NCI-H1436 treated with DMSO at 0.1 percent for 48 hours (cell line): ENCODE data around the gene EXOC6.

Experiments
- DNase-seq: peaks from one replicate; lab custom pipeline; 2025; lab: John Stamatoyannopoulos, UW

Gene EXOC6

GRCh38 chr10:93023013-93023650 is 174.8 kb downstream of the EXOC6 start:
- DNase-seq, result no peak

DNA sequence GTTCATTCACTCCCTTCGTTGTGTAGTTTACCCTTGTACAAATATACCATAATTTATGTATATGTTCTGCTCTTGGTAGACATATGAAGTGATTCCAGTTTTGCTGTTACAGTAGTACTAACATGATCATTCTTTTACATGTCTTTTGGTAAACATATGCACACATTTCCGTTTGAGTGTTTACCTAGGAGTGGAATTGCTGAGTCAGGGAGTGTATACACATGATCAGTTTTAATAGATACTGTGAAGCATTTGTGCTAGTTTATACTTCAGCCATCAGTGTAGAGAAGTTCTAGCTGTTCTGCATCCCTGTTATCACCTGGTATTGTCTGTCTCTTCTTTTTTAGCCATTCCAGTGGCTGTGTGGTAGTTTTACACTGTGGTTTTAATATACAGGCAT is 177.8 kb downstream of the EXOC6 start:
- no peak for DNase-seq

GRCh38 chr10:93027508-93027907 is 179.2 kb downstream of the EXOC6 start:
- DNase-seq, result no peak

GRCh38 chr10:93028883-93029282 is 180.6 kb downstream of the EXOC6 start:
- no peak for DNase-seq

- DNase-seq, result no peak
Measured at GRCh38 chr10:93030409-93030808, 182.1 kb downstream of the EXOC6 start.

- no peak for DNase-seq
Measured at GRCh38 chr10:93032105-93032808, 183.9 kb downstream of the EXOC6 start.

GRCh38 chr10:93032809-93033137 is 184.5 kb downstream of the EXOC6 start:
- no peak for DNase-seq

GRCh38 chr10:93034426-93034825 is 186.1 kb downstream of the EXOC6 start:
- no peak for DNase-seq

DNA sequence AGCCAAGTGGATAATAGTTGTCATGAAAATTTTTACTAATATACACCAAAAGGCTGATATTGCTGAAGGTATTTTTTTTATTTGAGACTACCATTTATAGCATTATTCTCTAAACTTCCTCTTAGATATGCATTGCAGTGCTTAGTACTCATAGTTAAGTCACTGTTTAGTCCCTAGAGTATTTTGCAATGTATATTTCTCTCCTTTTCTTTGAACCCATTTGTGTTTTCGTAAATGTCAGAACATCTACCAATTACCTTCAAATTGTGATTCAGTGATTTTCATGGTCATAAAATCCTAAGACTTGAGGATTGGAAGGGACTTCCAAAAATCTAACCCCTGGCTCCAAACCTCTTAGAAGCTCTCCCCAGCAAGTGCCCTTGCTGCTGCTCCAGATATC is 190.8 kb downstream of the EXOC6 start:
- no peak for DNase-seq

GRCh38 chr10:93039721-93040120 is 191.4 kb downstream of the EXOC6 start:
- DNase-seq, result no peak

GRCh38 chr10:93054486-93054885 is 206.2 kb downstream of the EXOC6 start:
- DNase-seq, result no peak

DNA sequence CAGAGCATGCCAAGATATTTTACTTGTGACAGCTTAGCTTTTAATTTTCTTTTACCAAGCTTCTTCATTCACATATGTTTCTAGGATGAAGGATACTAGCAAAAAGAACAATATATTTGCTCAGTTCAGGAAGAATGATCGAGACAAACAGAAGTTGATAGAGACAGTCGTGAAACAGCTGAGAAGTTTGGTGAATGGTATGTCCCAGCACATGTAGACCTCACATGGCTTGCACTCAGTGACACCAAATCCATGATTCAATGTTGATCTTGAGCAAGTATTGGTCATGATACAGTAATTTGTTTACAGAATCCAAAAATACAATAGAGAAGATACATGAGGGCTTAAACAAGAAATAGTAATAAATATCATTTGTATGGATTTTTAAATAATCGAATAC is 209.8 kb downstream of the EXOC6 start:
- no peak for DNase-seq

- no peak for DNase-seq
Measured at GRCh38 chr10:93059975-93060886, 211.9 kb downstream of the EXOC6 start, which contains the start of gene CYP26C1. TSS of gene CYP26C1 (plus strand) at chr10:93060798. CDS start at chr10:93061264, 466 bp downstream.

GRCh38 chr10:93060887-93061593 is 212.7 kb downstream of the EXOC6 start:
- no peak for DNase-seq

DNA sequence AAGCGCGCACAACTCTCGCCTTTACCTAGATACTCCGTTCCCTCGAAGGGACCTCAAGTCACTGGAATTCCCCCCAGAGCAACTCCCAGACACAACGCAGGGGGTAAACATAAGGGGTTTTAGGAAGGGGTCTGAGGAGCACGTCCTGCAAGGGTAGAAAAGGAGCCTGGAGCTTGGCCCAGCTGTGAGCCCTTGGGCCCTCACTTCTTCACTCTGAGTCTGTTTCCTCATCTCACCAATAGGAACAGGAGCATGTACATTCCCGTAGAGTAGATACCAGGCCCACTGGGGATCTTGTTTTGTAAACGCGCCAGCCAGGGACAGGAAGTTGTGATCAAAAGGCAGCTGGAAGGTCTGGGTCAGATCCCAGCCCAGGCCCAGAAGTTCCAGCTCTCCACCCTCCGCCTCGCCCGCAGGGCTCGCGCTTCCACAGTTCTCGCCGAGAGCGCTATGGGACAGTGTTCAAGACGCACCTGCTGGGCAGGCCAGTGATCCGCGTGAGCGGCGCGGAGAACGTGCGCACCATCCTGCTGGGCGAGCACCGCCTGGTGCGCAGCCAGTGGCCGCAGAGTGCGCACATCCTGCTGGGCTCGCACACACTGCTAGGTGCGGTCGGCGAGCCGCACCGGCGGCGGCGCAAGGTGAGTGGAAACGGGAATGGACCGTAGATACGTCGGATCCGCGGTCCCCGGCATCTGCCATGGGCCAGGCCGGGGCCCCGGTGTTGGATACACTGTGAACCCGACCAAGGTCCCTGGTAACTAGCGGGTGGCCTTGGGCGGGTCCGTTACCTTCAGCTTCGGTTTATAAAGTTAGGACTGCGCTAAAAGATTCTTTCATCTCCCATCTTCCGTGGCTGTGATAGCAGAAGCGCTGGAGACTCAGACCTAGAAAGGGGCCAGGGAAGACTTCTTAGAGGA is 213.5 kb downstream of the EXOC6 start:
- no peak for DNase-seq

DNA sequence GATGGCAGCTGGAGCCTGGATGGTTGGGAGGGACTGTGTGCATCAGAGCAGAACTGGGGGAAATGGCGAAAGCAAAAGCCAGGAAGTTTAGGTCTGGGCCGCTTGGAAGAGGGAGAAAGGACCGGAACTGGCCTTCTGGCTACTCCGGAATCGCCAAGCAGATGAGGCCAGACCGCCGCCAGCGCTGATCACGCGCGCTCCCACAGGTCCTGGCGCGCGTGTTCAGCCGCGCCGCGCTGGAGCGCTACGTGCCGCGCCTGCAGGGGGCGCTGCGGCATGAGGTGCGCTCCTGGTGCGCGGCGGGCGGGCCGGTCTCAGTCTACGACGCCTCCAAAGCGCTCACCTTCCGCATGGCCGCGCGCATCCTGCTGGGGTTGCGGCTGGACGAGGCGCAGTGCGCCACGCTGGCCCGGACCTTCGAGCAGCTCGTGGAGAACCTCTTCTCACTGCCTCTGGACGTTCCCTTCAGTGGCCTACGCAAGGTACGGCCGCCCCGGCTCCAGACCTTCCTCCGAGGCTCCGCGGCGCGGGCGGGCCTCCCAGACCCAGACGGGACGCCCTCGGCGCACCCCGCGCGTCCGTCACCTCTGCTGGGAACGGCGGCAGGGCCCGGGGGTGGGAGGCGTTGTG is 214.3 kb downstream of the EXOC6 start:
- no peak for DNase-seq

- no peak for DNase-seq
Measured at GRCh38 chr10:93063144-93063976, 215.0 kb downstream of the EXOC6 start.

DNA sequence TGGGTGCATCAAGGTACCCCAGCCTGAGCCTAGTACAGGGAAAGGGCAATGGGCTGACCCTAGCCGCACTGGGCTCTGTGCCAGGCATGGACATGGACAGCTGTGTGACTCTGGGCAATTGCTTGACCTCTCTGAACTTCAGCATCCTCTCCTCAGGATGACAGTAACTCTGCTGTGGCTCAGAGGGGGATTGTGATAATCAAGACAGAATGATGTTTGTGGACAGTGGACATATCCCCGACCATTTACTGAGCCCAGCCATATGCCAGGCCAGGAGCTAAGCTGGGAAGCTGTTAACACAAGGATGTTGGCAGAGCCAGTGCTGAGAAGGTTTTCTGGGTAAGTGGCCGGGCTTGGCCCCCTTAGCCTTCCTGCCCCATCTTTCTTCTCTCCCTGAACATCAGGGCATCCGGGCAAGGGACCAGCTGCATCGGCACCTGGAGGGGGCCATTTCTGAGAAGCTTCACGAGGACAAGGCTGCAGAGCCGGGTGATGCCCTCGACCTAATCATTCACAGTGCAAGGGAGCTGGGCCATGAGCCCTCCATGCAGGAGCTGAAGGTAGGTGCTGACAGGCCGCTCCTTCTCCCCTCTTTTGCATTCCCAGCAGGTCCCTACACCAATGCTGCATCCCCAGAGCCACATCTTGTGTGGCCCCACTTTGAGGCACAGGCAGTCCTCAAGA is 215.8 kb downstream of the EXOC6 start:
- DNase-seq, result no peak
